VCaP (cell line): ENCODE results near the gene CYP4B1.
A peak's percentile ranks its signal among the peaks of the same experiment; 100 is the strongest.

Source experiments
- H3K27ac ChIP-seq: fragments of 450-650 bp; 2 replicates; pipeline ENCODE4 v1.5.1; 2017
- TF ChIP-seq, protein P1 (sequence below): fragments of 450-650 bp; conservative IDR thresholded peaks from 2 replicates; pipeline ENCODE4 v1.5.1; 2017; ENCODE audit warnings: mild to moderate bottlenecking, moderate library complexity

CYP4B1 gene

DNA sequence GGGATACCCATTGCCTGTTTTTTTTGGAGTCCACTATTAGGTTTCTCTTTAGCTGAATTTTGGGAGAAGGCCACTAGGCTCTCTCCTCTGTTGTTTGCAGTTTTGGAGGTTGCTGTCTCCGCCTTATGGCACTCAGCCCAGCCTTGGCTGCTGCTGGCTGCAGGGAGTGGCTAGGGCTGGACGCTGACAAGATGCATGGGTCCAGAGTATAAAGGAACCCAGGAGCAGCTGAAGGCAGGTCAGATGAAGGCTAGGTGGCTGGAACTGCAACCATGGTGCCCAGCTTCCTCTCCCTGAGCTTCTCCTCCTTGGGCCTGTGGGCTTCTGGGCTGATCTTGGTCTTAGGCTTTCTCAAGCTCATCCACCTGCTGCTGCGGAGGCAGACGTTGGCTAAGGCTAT, at the start of gene CYP4B1:
CYP4B1 (plus strand) TSS at position 237 of the 400 bp plus-strand sequence; CDS start at position 273, 36 bp downstream.
- TF ChIP-seq, protein P1, sequence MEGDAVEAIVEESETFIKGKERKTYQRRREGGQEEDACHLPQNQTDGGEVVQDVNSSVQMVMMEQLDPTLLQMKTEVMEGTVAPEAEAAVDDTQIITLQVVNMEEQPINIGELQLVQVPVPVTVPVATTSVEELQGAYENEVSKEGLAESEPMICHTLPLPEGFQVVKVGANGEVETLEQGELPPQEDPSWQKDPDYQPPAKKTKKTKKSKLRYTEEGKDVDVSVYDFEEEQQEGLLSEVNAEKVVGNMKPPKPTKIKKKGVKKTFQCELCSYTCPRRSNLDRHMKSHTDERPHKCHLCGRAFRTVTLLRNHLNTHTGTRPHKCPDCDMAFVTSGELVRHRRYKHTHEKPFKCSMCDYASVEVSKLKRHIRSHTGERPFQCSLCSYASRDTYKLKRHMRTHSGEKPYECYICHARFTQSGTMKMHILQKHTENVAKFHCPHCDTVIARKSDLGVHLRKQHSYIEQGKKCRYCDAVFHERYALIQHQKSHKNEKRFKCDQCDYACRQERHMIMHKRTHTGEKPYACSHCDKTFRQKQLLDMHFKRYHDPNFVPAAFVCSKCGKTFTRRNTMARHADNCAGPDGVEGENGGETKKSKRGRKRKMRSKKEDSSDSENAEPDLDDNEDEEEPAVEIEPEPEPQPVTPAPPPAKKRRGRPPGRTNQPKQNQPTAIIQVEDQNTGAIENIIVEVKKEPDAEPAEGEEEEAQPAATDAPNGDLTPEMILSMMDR, result no peak
- peak within 1 kb of the TSS; percentile 23; the same call in 1 of the 2 replicates for H3K27ac ChIP-seq

GRCh38 chr1:46749404-46749803, 49.4 kb upstream of the CYP4B1 start:
- no peak overlapping the region for H3K27ac ChIP-seq
- TF ChIP-seq, protein P1, result no peak

DNA sequence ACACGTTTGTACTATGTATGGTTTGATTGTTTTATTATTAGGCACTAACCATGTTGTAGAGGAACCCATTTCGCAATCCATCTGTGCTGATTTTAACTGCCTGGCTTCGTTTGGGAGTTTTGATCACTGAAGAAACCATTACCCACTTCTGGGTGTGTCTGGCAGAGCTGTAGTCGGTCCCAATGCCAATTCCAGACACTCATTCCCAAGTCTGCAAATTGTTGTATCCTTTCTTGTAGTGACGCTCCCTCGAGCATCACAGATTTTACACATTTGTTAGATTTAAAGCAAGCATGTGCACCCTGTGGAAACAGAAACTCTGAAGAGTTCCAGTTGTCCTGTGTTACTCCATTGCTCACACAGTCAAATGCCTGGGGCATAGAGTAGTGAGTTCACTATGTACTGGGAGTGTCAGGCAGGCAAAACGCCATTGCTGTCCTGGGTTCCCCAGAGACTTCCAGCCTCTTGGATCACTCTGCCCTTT, 48.9 kb upstream of the CYP4B1 start:
- H3K27ac ChIP-seq, result no peak overlapping the region
- TF ChIP-seq, protein P1, result no peak

DNA sequence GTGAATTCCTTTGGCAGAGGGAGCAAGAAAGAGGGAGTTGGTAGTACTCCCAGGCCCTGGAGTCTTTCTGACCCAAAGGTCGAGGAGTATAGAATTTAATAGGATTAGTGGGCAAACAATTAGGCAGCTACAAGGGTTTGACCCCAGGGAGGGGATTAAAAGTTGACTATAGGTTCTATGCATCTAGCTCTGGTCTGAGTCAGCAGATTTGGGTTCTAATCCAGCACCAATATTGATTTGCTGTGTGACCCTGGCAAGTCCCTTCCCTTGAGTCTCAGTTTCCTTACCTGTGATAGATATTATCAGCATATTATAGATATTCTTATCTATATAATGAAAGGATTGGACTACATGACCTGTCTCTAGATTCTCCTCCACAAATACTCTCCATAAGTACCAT, 44.9 kb upstream of the CYP4B1 start:
- H3K27ac ChIP-seq, result no peak overlapping the region

GRCh38 chr1:46754707-46755106, 44.1 kb upstream of the CYP4B1 start:
- H3K27ac ChIP-seq, result peak overlapping the region; percentile 23; the same call in 1 of the 2 replicates

More for the DNA sequence above, 44.9 kb upstream of the CYP4B1 start:
- TF ChIP-seq, protein P1, result no peak

DNA sequence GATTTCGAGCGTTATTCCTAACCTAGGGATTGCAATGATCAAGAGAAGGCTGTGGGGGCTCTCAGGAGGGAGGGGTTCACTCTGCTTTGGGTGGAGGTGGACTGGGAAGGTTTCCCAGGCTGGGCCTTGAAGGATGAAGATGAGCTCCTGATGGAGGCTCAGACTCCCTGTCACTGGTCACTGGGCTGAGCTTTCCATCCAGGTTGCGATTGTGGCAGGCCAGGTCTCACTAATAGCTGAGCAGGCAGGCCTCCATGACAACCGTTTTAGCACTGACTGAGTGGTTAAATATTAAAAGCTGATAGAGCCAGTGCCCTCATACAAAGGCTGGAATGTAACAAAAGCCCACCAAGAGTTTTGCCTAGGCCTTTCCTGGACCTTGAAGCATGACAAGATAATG, 43.7 kb upstream of the CYP4B1 start:
- H3K27ac ChIP-seq, result peak overlapping the region; percentile 23; the same call in 1 of the 2 replicates
- TF ChIP-seq, protein P1, result no peak

GRCh38 chr1:46757247-46757955, 41.4 kb upstream of the CYP4B1 start:
- TF ChIP-seq, protein P1, result no peak
- peak overlapping the region; percentile 89 for H3K27ac ChIP-seq

- H3K27ac ChIP-seq, result peak overlapping the region; percentile 89
- TF ChIP-seq, protein P1, result no peak
Measured at GRCh38 chr1:46757956-46758528, 40.8 kb upstream of the CYP4B1 start.
